HepG2 (cell line): ENCODE data around the gene GABRB1. TPM values are rescaled to one million over a fixed set of nuclear protein-coding genes. Genes with fewer than 3 reads are reported as not detected.

Experiments
- ATAC-seq: fragments of 200-7000 bp; cut with Tn5 transposase; 3 replicates; pipeline ENCODE4 v1.9.1; 2020; ENCODE audit warnings: mild to moderate bottlenecking, moderate library complexity
- BruUV-seq: library from RNA; stranded (reverse); fragments of 400-500 nt; replicated peaks from 2 replicates; lab custom pipeline; 2021; lab: Mats Ljungman, UMichigan
- CTCF ChIA-PET: fragments of 300-600 bp; formaldehyde crosslinking; extraction: SDS; loops from one replicate; lab custom pipeline; 2021; ENCODE audit warnings: low total read pairs, inconsistent platforms, low intra/inter-chr PET ratio; lab: Yijun Ruan, JAX
- POLR2A ChIA-PET: fragments of 350-600 bp; sonication (Branson Sonifier 250); formaldehyde crosslinking; loops from one replicate; lab custom pipeline; 2020; ENCODE audit warnings: antibody characterized with exemption, inconsistent platforms; lab: Yijun Ruan, JAX
- DNase-seq: peaks from one replicate; pipeline ENCODE4 v3.0.0-alpha.2; 2015; ENCODE audit warnings: low spot score
- FAIRE-seq: peaks from 3 replicates; lab custom pipeline; 2011; peaks lifted over from hg19 to GRCh38; lab: Jason Lieb, UNC
- H2AFZ ChIP-seq: one replicate; pipeline ENCODE4 v1.6.1; 2011; ENCODE audit warnings: low read length, inconsistent platforms
- H3K27ac ChIP-seq: fragments of 300-600 bp; 3 replicates; pipeline ENCODE4 v1.8.0; 2011; ENCODE audit warnings: mixed run types, mild to moderate bottlenecking, mixed read lengths, low read length, inconsistent platforms; ENCODE audit not compliant: insufficient read depth; ENCODE audit errors: extremely low read length
- H3K27me3 ChIP-seq, 2 experiments: fragments of 200-600 bp in 1 of 2; 2 replicates in 1 of 2; 3 replicates in 1 of 2; pipeline versions ENCODE4 v1.6.0 to v1.8.0; 2011; ENCODE audit warnings: low read length in 2 of 2, mild to moderate bottlenecking in 2 of 2, moderate library complexity in 2 of 2, inconsistent platforms in 1 of 2; ENCODE audit not compliant: insufficient read depth in 2 of 2, control insufficient read depth in 1 of 2
- H3K36me3 ChIP-seq, 2 experiments: fragments of 200-600 bp in 1 of 2; replicated peaks in 1 of 2; 2 replicates in 1 of 2; 3 replicates in 1 of 2; pipeline versions ENCODE4 v1.5.1 to v1.8.0; 2011; ENCODE audit warnings: low read length in 2 of 2, inconsistent platforms in 1 of 2; ENCODE audit not compliant: insufficient read depth in 2 of 2, control insufficient read depth in 1 of 2
- H3K4me1 ChIP-seq: 2 replicates; pipeline ENCODE4 v1.5.1; 2012; ENCODE audit warnings: low read length, inconsistent platforms; ENCODE audit not compliant: insufficient read depth
- H3K4me2 ChIP-seq: 2 replicates; pipeline ENCODE4 v1.6.0; 2011; ENCODE audit warnings: low read depth, low read length, inconsistent platforms
- H3K4me3 ChIP-seq, 3 experiments: fragments of 200-600 bp in 1 of 3; sonication (generic), shearing (Covaris generic) in 1 of 3; replicated peaks in 1 of 3; 2 replicates each; pipeline ENCODE4 v1.5.1; 2011 to 2016; ENCODE audit warnings: low read length in 3 of 3, inconsistent platforms in 2 of 3, low read depth in 2 of 3, mild to moderate bottlenecking in 2 of 3, control low read depth in 1 of 3, mixed read lengths in 1 of 3; ENCODE audit not compliant: insufficient read depth in 1 of 3
- H3K79me2 ChIP-seq: one replicate; pipeline ENCODE4 v1.6.1; 2011; ENCODE audit warnings: low read length, inconsistent platforms; ENCODE audit not compliant: insufficient read depth
- H3K9ac ChIP-seq: 2 replicates; pipeline ENCODE4 v1.6.0; 2011; ENCODE audit warnings: mild to moderate bottlenecking, low read depth, low read length, inconsistent platforms; ENCODE audit not compliant: insufficient read depth
- H3K9me3 ChIP-seq: 2 replicates; pipeline ENCODE4 v1.5.1; 2012; ENCODE audit warnings: mild to moderate bottlenecking, low read length
- H4K20me1 ChIP-seq: 2 replicates; pipeline ENCODE4 v1.6.0; 2011; ENCODE audit warnings: inconsistent platforms, mild to moderate bottlenecking, low read length, moderate library complexity; ENCODE audit not compliant: insufficient read depth
- BCL6 ChIP-seq: IDR thresholded peaks from 2 replicates; pipeline ENCODE4 v1.6.1; 2016; ENCODE audit warnings: missing genetic modification reagents, missing compliant biosample characterization
- CCAR2 ChIP-seq: fragments of 200-400 bp; formaldehyde crosslinking; optimal IDR thresholded peaks from 2 replicates; pipeline ENCODE3; 2018; ENCODE audit warnings: low read depth, mild to moderate bottlenecking, low read length, moderate library complexity
- CHD4 ChIP-seq: fragments of 200-600 bp; sonication (generic); IDR thresholded peaks from 2 replicates; pipeline ENCODE4 v1.7.0; 2017; ENCODE audit warnings: mild to moderate bottlenecking, low read length, borderline replicate concordance
- HMG20B ChIP-seq: conservative IDR thresholded peaks from 2 replicates; pipeline ENCODE4 v1.6.1; 2016; ENCODE audit warnings: missing genetic modification reagents, missing compliant biosample characterization
- MZF1 ChIP-seq: sonication (generic); formaldehyde crosslinking; IDR thresholded peaks from 2 replicates; pipeline ENCODE4 v1.8.1; 2023; ENCODE audit warnings: mild to moderate bottlenecking, missing genetic modification reagents, borderline replicate concordance
- NR2F2 ChIP-seq: IDR thresholded peaks from 2 replicates; pipeline ENCODE4 v1.6.1; 2012; ENCODE audit warnings: low read depth, inconsistent platforms, borderline replicate concordance
- SAP130 ChIP-seq: IDR thresholded peaks from 2 replicates; pipeline ENCODE4 v1.6.1; 2016; ENCODE audit warnings: low read depth
- ZBTB1 ChIP-seq: sonication (generic); formaldehyde crosslinking; IDR thresholded peaks from 2 replicates; pipeline ENCODE4 v1.4.0; 2020; ENCODE audit warnings: missing genetic modification reagents, borderline replicate concordance
- ZFP37 ChIP-seq: sonication (generic); formaldehyde crosslinking; IDR thresholded peaks from 2 replicates; pipeline ENCODE4 v1.4.0; 2020; ENCODE audit warnings: missing genetic modification reagents, borderline replicate concordance
- ZNF75D ChIP-seq: sonication (generic); formaldehyde crosslinking; IDR thresholded peaks from 2 replicates; pipeline ENCODE4 v1.8.1; 2023; ENCODE audit warnings: missing genetic modification reagents, mild to moderate bottlenecking, borderline replicate concordance
- WGBS: methylation state at CpG from one replicate; pipeline ENCODE4 v1.1.6; 2017; ENCODE audit warnings: low lambda C conversion rate; 5-methylcytosine and 5-hydroxymethylcytosine counted together
- in situ Hi-C: cut with HindIII; loops from 2 replicates; pipeline ENCODE4 v1.10.0; 2017; ENCODE audit warnings: low pct_unique_long_range_greater_than_20kb; ENCODE audit not compliant: extremely low pct_ligation_motif_present
- intact Hi-C: fragments of 100-400 bp; cut with micrococcal nuclease; formaldehyde crosslinking; loops from one replicate; pipeline ENCODE4 v1.10.0; 2022; ENCODE audit not compliant: unreplicated experiment
- polyA plus RNA-seq, 8 experiments: library from polyadenylated mRNA; depleted of rRNA in 3 of 8; stranded (reverse) in 7 of 8; unstranded in 1 of 8; fragments of >200 nt; fragmentation: Illumina TruSeq in 4 of 8; extraction: Trizol in 4 of 8; gene quantifications; 2 replicates each; pipeline versions ENCODE4 v1.2.1 to v1.2.3, GENCODE V29; 2011 to 2016; ENCODE audit warnings: low read depth in 4 of 8, missing spikeins in 1 of 8, mixed read lengths in 1 of 8; ENCODE audit not compliant: insufficient read depth in 1 of 8
- total RNA-seq, 5 experiments: library from RNA; depleted of rRNA; stranded (reverse); fragments of >200 nt; fragmentation: Illumina TruSeq; extraction: Trizol; gene quantifications; 2 replicates each; pipeline ENCODE4 v1.2.3, GENCODE V29; 2016; ENCODE audit warnings: low read depth in 1 of 5
- TF ChIP-seq, protein P1 (sequence below): sonication (generic); formaldehyde crosslinking; IDR thresholded peaks from 2 replicates; pipeline ENCODE4 v1.5.0; 2020; ENCODE audit warnings: mild to moderate bottlenecking, missing genetic modification reagents
- TF ChIP-seq, protein P2 (sequence below), 2 experiments: fragments of 450-650 bp in 1 of 2; sonication (generic) in 1 of 2; formaldehyde crosslinking; IDR thresholded peaks; 2 replicates each; pipeline versions ENCODE4 v1.5.0 to v1.8.0; 2020 to 2022; ENCODE audit warnings: mild to moderate bottlenecking in 1 of 2, missing genetic modification reagents in 1 of 2
- TF ChIP-seq, protein P3 (sequence below): sonication (generic); formaldehyde crosslinking; IDR thresholded peaks from 2 replicates; pipeline ENCODE4 v1.4.0; 2020; ENCODE audit warnings: mild to moderate bottlenecking, missing genetic modification reagents

Gene GABRB1
- total and polyA plus RNA-seq, 2 of the 13 experiments (the other 11 are each of a cell fraction or from before 2014, with no cell fraction given): not detected

DNA sequence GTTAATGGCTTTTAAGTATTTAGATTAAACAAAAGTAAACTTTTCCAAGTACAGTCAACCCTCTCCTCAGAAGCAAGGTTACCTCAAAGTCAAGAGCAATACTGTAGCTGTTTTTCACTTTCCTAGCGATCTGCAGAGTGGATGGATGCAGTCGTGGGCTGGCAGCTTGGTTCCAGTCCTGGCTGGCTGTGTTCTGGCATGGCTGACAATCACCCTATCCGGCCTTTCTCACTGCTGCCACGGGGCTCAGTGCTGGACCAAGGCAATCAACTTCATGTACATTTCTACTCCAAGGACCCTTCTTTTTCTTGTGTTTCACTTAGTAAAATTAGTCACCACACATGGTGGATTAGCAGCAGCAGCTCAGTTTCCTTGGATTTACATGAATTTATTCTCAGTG is 208.3 kb downstream of the GABRB1 start (continued):
- TF ChIP-seq, protein P1, sequence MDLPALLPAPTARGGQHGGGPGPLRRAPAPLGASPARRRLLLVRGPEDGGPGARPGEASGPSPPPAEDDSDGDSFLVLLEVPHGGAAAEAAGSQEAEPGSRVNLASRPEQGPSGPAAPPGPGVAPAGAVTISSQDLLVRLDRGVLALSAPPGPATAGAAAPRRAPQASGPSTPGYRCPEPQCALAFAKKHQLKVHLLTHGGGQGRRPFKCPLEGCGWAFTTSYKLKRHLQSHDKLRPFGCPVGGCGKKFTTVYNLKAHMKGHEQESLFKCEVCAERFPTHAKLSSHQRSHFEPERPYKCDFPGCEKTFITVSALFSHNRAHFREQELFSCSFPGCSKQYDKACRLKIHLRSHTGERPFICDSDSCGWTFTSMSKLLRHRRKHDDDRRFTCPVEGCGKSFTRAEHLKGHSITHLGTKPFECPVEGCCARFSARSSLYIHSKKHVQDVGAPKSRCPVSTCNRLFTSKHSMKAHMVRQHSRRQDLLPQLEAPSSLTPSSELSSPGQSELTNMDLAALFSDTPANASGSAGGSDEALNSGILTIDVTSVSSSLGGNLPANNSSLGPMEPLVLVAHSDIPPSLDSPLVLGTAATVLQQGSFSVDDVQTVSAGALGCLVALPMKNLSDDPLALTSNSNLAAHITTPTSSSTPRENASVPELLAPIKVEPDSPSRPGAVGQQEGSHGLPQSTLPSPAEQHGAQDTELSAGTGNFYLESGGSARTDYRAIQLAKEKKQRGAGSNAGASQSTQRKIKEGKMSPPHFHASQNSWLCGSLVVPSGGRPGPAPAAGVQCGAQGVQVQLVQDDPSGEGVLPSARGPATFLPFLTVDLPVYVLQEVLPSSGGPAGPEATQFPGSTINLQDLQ (CRISPR knock-in tag): no peak
- TF ChIP-seq CHD4 (no peak), CCAR2 (no peak), MZF1 (CRISPR knock-in tag) (no peak)

DNA sequence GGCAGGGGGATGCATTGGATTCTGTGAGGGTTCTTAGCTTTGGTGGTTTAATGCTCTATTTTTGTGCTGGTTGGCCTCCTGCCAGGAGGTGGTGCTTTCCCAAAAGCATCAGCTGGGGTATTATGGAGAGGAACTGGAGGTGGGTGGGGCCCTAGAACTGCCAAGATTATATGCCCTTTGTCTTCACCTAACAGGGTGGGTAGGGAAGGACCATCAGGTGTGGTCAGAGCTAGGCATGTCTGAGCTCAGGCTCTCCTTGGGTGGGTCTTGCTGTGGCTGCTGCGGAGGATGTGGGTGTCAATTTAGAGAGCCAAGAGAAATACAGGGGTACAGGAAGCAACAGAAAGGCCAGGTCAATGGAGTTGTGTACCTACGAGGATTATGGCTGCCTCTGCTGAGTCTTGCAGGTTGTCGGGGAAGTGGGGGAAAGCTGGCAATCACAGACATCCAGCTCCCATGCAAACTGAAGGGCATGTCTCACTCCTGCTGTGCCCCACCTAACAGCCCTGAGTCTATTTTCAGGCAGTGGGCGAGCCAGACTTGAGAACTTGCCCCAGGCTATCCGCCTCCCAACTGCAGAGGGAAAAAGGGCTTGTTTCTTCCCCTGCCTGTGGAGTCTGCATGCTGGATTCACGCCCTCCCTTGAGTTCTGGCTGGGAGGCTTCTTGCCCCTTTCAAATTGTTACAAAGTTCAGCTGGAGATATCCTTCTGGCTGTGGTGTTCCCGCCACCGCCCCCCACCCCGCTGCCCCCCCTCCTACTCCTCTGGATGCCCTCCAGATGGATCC is 220.2 kb downstream of the GABRB1 start:
- ChIA-PET CTCF (no interaction called here), POLR2A (no interaction called here)
- H4K20me1 ChIP-seq: no peaks in the 10 kb centered on the region
- DNase-seq: no peak
- H3K4me2 ChIP-seq: no peak overlapping the region
- intact Hi-C loops: no loop called here
- BruUV-seq: no TSS peak
- FAIRE-seq: no peak
- in situ Hi-C loops: no loop called here
- 0 out of 2 replicates have a peak, but pooled peaks cover 6% of the 10 kb centered on the region for H3K9me3 ChIP-seq
- no peaks in the 10 kb centered on the region for H3K79me2 ChIP-seq
- H3K36me3 ChIP-seq: no peaks in the 10 kb centered on the region
- no peaks in the 10 kb centered on the region for H3K4me1 ChIP-seq
- H3K27ac ChIP-seq: no peak overlapping the region
- no peaks in the 10 kb centered on the region for H3K27me3 ChIP-seq
- H2AFZ ChIP-seq: no peak overlapping the region
- no peak overlapping the region for H3K4me3 ChIP-seq
- ATAC-seq: no peak
- whole genome bisulfite sequencing: 40% methylated on average over 7 of the region's 9 CpGs
- H3K9ac ChIP-seq: no peak overlapping the region
- TF ChIP-seq, protein P2, sequence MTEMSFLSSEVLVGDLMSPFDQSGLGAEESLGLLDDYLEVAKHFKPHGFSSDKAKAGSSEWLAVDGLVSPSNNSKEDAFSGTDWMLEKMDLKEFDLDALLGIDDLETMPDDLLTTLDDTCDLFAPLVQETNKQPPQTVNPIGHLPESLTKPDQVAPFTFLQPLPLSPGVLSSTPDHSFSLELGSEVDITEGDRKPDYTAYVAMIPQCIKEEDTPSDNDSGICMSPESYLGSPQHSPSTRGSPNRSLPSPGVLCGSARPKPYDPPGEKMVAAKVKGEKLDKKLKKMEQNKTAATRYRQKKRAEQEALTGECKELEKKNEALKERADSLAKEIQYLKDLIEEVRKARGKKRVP (CRISPR knock-in tag; IDR thresholded peaks at IDR 0.05): no peak
- TF ChIP-seq NR2F2 (no peak), HMG20B (CRISPR knock-in tag) (no peak), ZNF75D (no peak), SAP130 (CRISPR knock-in tag) (no peak), ZBTB1 (CRISPR knock-in tag) (no peak), BCL6 (CRISPR knock-in tag) (no peak), ZFP37 (CRISPR knock-in tag) (no peak)
- TF ChIP-seq, protein P3, sequence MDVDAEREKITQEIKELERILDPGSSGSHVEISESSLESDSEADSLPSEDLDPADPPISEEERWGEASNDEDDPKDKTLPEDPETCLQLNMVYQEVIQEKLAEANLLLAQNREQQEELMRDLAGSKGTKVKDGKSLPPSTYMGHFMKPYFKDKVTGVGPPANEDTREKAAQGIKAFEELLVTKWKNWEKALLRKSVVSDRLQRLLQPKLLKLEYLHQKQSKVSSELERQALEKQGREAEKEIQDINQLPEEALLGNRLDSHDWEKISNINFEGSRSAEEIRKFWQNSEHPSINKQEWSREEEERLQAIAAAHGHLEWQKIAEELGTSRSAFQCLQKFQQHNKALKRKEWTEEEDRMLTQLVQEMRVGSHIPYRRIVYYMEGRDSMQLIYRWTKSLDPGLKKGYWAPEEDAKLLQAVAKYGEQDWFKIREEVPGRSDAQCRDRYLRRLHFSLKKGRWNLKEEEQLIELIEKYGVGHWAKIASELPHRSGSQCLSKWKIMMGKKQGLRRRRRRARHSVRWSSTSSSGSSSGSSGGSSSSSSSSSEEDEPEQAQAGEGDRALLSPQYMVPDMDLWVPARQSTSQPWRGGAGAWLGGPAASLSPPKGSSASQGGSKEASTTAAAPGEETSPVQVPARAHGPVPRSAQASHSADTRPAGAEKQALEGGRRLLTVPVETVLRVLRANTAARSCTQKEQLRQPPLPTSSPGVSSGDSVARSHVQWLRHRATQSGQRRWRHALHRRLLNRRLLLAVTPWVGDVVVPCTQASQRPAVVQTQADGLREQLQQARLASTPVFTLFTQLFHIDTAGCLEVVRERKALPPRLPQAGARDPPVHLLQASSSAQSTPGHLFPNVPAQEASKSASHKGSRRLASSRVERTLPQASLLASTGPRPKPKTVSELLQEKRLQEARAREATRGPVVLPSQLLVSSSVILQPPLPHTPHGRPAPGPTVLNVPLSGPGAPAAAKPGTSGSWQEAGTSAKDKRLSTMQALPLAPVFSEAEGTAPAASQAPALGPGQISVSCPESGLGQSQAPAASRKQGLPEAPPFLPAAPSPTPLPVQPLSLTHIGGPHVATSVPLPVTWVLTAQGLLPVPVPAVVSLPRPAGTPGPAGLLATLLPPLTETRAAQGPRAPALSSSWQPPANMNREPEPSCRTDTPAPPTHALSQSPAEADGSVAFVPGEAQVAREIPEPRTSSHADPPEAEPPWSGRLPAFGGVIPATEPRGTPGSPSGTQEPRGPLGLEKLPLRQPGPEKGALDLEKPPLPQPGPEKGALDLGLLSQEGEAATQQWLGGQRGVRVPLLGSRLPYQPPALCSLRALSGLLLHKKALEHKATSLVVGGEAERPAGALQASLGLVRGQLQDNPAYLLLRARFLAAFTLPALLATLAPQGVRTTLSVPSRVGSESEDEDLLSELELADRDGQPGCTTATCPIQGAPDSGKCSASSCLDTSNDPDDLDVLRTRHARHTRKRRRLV (CRISPR knock-in tag): no peak
